Effector memory CD8-positive, alpha-beta T cell (primary cell): ENCODE results near the gene ZNRF3.
A peak's percentile ranks its signal among the peaks of the same experiment; 100 is the strongest.

Experiments
- ATAC-seq: fragments of 150-1000 bp; cut with Tn5 transposase; replicated peaks from 2 replicates; pipeline ENCODE4 v1.10.0; 2021; ENCODE audit warnings: mild to moderate bottlenecking, moderate library complexity
- DNase-seq, 3 experiments: peaks; one replicate each; pipeline ENCODE4 v3.0.0; 2021
- H3K27ac Mint-ChIP-seq, 2 donors: one replicate each; pipeline ENCODE4 v1.8.0; 2022; ENCODE audit warnings: mild to moderate bottlenecking in 2 of 2, mixed read lengths in 2 of 2, moderate library complexity in 2 of 2
- H3K27me3 Mint-ChIP-seq, 2 donors: one replicate each; pipeline ENCODE4 v1.8.0; 2022; ENCODE audit warnings: mixed read lengths in 2 of 2
- H3K36me3 Mint-ChIP-seq: one replicate; pipeline ENCODE4 v1.8.0; 2022; ENCODE audit warnings: mild to moderate bottlenecking, moderate library complexity, mixed read lengths; ENCODE audit not compliant: insufficient read depth
- H3K4me1 Mint-ChIP-seq, 2 donors: one replicate each; pipeline ENCODE4 v1.8.0; 2022; ENCODE audit warnings: low read depth in 2 of 2, mixed read lengths in 2 of 2
- H3K4me3 Mint-ChIP-seq, 2 donors: one replicate each; pipeline ENCODE4 v1.8.0; 2022; ENCODE audit warnings: mild to moderate bottlenecking in 2 of 2, mixed read lengths in 2 of 2, moderate library complexity in 2 of 2
- H3K9me3 Mint-ChIP-seq, 2 donors: one replicate each; pipeline ENCODE4 v1.8.0; 2022; ENCODE audit warnings: mixed read lengths in 2 of 2

The ZNRF3 gene

DNA sequence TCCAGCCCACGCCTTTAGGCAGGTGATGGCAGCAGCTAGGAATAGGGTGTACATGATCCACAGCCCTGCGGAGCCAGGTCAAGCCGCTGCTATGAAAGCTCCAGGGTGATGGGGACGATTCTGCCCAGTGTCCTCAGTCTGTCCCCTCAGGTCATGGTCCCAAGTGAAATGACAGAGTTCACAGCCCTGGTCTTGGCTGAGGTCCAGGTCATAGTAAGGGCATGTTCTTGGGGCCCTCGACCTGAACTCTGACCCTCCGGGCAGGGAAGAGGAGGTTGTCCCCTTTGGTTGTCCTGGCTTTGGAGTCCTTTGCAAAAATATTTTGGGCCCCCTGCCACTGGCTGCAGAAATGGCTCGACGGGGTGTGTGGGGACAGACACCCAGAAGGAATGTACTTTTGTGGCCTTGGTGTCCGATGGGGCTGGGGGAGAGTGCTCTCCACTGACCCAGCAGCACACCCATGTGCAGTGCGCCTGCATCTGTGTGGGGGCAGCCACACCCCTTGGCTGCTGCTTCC lies 170.9 kb downstream of the ZNRF3 start:
- ATAC-seq (no peak), DNase-seq (no peak)
- Mint-ChIP-seq H3K4me3 (no peak overlapping the region), H3K27ac (no peak overlapping the region), H3K27me3 (peaks cover 0 to 5% of the 10 kb centered on the region in 2 donors), H3K36me3 (no peaks in the 10 kb centered on the region), H3K9me3 (no peaks in the 10 kb centered on the region), H3K4me1 (no peaks in the 10 kb centered on the region)

GRCh38 chr22:29055192-29055830 lies 171.9 kb downstream of the ZNRF3 start:
- Mint-ChIP-seq H3K4me3 (no peak overlapping the region), H3K27ac (no peak overlapping the region), H3K4me1 (no peaks in the 10 kb centered on the region), H3K9me3 (no peaks in the 10 kb centered on the region), H3K27me3 (peaks cover 7 to 12% of the 10 kb centered on the region in 2 donors), H3K36me3 (no peaks in the 10 kb centered on the region)
- DNase-seq (no peak), ATAC-seq (no peak)

GRCh38 chr22:29056472-29056871 lies 173.1 kb downstream of the ZNRF3 start:
- Mint-ChIP-seq H3K36me3 (no peaks in the 10 kb centered on the region), H3K27me3 (peaks cover 19 to 24% of the 10 kb centered on the region in 2 donors), H3K27ac (no peak overlapping the region), H3K4me3 (no peak overlapping the region), H3K9me3 (no peaks in the 10 kb centered on the region), H3K4me1 (no peaks in the 10 kb centered on the region)
- DNase-seq (no peak), ATAC-seq (no peak)

GRCh38 chr22:29060251-29060869 lies 177.0 kb downstream of the ZNRF3 start:
- peaks cover 30 to 41% of the 10 kb centered on the region in 2 donors for H3K27me3 Mint-ChIP-seq
- no peaks in the 10 kb centered on the region for H3K36me3 Mint-ChIP-seq
- no peaks in the 10 kb centered on the region for H3K4me1 Mint-ChIP-seq
- H3K4me3 Mint-ChIP-seq: no peak overlapping the region
- H3K9me3 Mint-ChIP-seq: no peaks in the 10 kb centered on the region
- ATAC-seq (no peak), DNase-seq (no peak)
- H3K27ac Mint-ChIP-seq: no peak overlapping the region

DNA sequence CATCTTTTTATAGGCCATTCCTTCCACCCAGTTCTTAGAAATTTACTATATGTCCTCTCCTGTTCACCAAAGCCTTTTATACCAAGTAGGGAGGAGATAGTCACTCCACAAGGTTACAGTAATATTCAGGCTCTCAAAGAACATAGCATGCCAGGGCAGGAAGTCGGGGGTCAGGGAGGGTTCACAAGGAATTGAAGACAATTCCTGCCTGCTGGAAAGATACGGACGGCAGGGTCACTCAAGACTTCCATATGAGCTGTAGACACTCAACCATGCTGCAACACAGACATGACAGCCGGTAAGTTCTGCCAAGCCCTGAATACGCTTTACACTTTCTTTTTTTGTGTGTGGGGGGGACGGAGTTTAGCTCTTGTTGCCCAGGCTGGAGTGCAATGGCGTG lies 177.6 kb downstream of the ZNRF3 start:
- peaks cover 26 to 41% of the 10 kb centered on the region in 2 donors for H3K27me3 Mint-ChIP-seq
- no peaks in the 10 kb centered on the region for H3K4me1 Mint-ChIP-seq
- no peaks in the 10 kb centered on the region for H3K9me3 Mint-ChIP-seq
- no peaks in the 10 kb centered on the region for H3K36me3 Mint-ChIP-seq
- ATAC-seq: no peak
- DNase-seq: no peak
- no peak overlapping the region for H3K27ac Mint-ChIP-seq
- no peak overlapping the region for H3K4me3 Mint-ChIP-seq

DNA sequence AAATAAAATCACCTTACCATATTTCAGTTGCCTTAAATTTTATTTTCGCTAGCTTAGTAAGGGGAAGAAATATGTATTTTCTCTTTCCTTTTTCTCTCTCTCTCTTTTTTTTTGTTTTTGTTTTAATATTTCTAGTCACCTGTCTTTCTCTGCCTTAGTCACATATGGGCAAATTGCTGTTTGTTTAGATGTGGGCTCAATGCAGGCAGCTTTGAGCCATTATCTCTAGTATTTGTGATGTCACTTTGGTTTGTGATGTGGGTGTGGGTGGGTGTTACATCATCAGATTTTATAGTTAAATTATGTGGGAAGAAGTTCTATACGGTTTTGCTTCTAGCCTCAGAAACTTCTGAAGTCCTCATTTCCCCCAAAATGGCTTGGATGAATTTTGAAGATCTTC lies 178.4 kb downstream of the ZNRF3 start, which contains the start of gene C22orf31:
Gene C22orf31, minus strand, starts transcription at position 59 of the 400 bp plus-strand sequence. Its CDS starts 39 bp downstream, at position 20.
- Mint-ChIP-seq H3K27me3 (peaks cover 26 to 41% of the 10 kb centered on the region in 2 donors), H3K9me3 (no peaks in the 10 kb centered on the region)

DNA sequence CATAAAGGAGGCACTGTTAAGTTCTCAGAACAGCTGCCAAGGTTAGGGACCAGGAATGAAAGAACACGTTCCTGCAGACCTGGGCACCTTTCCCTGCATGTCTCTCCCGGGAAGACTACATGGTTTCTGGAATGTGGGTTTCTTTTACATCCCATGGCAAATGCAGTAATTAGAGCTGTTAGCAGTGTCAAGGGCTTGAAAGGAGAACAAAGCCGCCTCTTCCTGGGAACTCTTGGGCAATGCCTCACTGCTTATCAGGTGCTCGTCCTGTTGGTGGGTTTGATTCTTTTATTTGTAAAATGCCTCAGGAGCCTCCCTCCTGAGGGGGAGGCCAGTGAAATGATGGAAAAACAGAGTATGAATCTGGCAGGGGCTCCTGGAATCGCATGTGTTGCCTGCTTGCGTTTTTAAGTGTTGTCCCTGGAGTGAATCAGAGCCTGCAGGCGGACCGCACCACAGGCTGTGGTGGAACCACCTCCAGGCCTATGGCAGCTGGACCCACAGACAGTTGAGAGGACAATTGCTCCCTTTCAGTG lies 179.0 kb downstream of the ZNRF3 start:
- no peak for DNase-seq
- Mint-ChIP-seq H3K27me3 (peaks cover 26 to 41% of the 10 kb centered on the region in 2 donors), H3K27ac (no peak overlapping the region), H3K9me3 (no peaks in the 10 kb centered on the region), H3K4me3 (no peak overlapping the region), H3K36me3 (no peaks in the 10 kb centered on the region), H3K4me1 (no peaks in the 10 kb centered on the region)
- ATAC-seq: no peak

More for the DNA sequence above, 178.4 kb downstream of the ZNRF3 start, which contains the start of gene C22orf31:
- DNase-seq: no peak
- ATAC-seq: no peak
- no peaks in the 10 kb centered on the region for H3K36me3 Mint-ChIP-seq
- no peaks in the 10 kb centered on the region for H3K4me1 Mint-ChIP-seq
- H3K27ac Mint-ChIP-seq: no peak within 1 kb of the TSS
- no peak within 1 kb of the TSS for H3K4me3 Mint-ChIP-seq

DNA sequence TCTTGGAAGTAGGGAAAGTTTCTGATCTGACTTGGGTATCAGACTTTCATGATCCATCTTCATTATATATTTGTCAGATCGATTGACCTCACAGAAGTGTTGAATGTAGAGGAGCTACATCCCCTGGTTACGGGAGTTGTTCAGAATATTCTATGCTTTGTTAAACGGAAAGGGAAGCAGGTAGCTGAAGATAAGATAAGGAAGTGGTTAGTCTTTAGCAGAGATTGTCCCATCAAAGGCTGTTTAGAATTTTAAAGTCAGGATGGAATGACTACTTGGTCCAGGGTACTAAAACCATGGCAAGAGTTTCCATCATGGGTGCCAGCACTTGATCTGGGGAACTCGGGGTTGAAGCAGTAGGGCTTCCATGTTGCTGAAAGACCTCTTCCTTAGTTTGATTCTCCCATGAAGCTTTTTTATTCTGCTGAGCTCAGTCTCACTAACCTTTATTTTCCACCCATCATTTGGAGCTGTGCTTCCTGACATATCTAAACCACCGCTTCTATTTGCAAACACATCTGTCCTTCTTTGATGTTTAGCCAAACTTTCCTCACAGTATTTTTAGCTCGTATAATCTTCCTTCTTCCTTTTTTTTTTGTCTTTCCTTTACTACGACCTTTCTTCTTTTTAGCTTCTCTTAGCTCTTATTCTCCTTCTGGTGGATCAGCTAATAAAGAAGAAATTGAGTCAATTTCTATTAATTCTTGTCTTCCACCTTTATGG lies 182.3 kb downstream of the ZNRF3 start:
- Mint-ChIP-seq H3K4me1 (no peaks in the 10 kb centered on the region), H3K27ac (no peak overlapping the region), H3K36me3 (peaks cover 3% of the 10 kb centered on the region), H3K27me3 (peaks cover 16 to 49% of the 10 kb centered on the region in 2 donors), H3K9me3 (no peaks in the 10 kb centered on the region), H3K4me3 (no peak overlapping the region)
- no peak for DNase-seq
- no peak for ATAC-seq

DNA sequence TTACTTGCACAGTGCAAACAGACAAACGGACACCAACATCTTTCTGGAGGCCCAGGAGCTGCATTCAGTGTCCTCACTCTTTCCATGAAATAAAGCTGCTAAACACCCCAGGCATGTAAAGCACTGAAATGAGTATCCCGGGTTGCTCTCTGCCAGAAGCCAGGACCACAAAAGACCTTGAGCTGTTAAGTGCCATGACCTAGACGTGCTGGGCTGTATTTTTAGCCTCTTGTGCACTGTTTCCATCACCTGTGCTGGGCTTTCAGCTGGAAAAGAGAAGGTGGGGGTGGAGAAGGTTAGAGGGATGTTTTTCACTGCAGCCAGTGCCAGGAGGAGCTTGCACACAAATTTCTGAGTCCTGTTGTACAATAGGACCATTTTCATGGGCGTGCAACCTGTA lies 186.1 kb downstream of the ZNRF3 start:
- H3K36me3 Mint-ChIP-seq: peaks cover 3% of the 10 kb centered on the region
- DNase-seq: no peak
- no peak overlapping the region for H3K4me3 Mint-ChIP-seq
- no peak for ATAC-seq
- H3K27me3 Mint-ChIP-seq: peaks cover 24 to 38% of the 10 kb centered on the region in 2 donors
- no peak overlapping the region for H3K27ac Mint-ChIP-seq
- no peaks in the 10 kb centered on the region for H3K9me3 Mint-ChIP-seq
- H3K4me1 Mint-ChIP-seq: peaks cover 20 to 24% of the 10 kb centered on the region in 2 donors

- DNase-seq (no peak), ATAC-seq (no peak)
- Mint-ChIP-seq H3K4me3 (peak overlapping the region; percentile 67 to 68), H3K4me1 (peaks cover 20 to 24% of the 10 kb centered on the region in 2 donors), H3K36me3 (peaks cover 3% of the 10 kb centered on the region), H3K27me3 (peaks cover 33 to 48% of the 10 kb centered on the region in 2 donors), H3K9me3 (no peaks in the 10 kb centered on the region), H3K27ac (no peak overlapping the region)
These were observed 187.1 kb downstream of the ZNRF3 start for GRCh38 chr22:29070490-29070889.

GRCh38 chr22:29071261-29072045 lies 188.1 kb downstream of the ZNRF3 start:
- H3K27ac Mint-ChIP-seq: no peak overlapping the region
- peak; percentile 23 for ATAC-seq
- H3K27me3 Mint-ChIP-seq: peaks cover 42 to 56% of the 10 kb centered on the region in 2 donors
- no peaks in the 10 kb centered on the region for H3K9me3 Mint-ChIP-seq
- H3K36me3 Mint-ChIP-seq: peaks cover 3% of the 10 kb centered on the region
- H3K4me1 Mint-ChIP-seq: peaks cover 20 to 24% of the 10 kb centered on the region in 2 donors
- peak overlapping the region; percentile 67 to 72 for H3K4me3 Mint-ChIP-seq
- peak in 2 of 3 experiments; percentile 9 to 14 for DNase-seq

- peak; percentile 93 for ATAC-seq
- Mint-ChIP-seq H3K27ac (no peak overlapping the region), H3K36me3 (peaks cover 3% of the 10 kb centered on the region), H3K27me3 (peaks cover 42 to 59% of the 10 kb centered on the region in 2 donors), H3K4me1 (peaks cover 20 to 24% of the 10 kb centered on the region in 2 donors), H3K9me3 (no peaks in the 10 kb centered on the region), H3K4me3 (peak overlapping the region; percentile 67 to 72)
- peak; percentile 65 to 74 (median 66) for DNase-seq
These were observed 189.0 kb downstream of the ZNRF3 start for GRCh38 chr22:29072193-29072978.
